GM12891 (cell line): Measurements from ENCODE around the gene PTRH1.

Experiments
- POLR2A ChIP-seq: IDR thresholded peaks from 2 replicates; pipeline ENCODE4 v1.6.1; 2011; ENCODE audit warnings: low read depth, low read length, control low read depth
- POLR2AphosphoS5 ChIP-seq: IDR thresholded peaks from 2 replicates; pipeline ENCODE4 v1.6.1; 2011; ENCODE audit warnings: low read depth, low read length, control low read depth

- TF ChIP-seq POLR2A (no peak), POLR2AphosphoS5 (no peak)
Observed at GRCh38 chr9:127716412-127716811, 949 bp upstream of the PTRH1 start.
